Stomach smooth muscle (tissue), 2 donors: Measurements from ENCODE around the gene ZNF579.
"Not testable (repeated sequence)": the region's sequence is repeated elsewhere in the genome, so short reads cannot be mapped to it uniquely, and the experiment has no call there.

ENCODE experiments used
- H3K27ac ChIP-seq: one replicate; pipeline ENCODE4 v1.7.0; 2013; ENCODE audit warnings: mild to moderate bottlenecking, low read length, inconsistent platforms
- H3K27me3 ChIP-seq, 2 donors: one replicate each; pipeline ENCODE4 v1.7.0; 2013; ENCODE audit warnings: low read length in 2 of 2; ENCODE audit not compliant: insufficient read depth in 2 of 2, control insufficient read depth in 1 of 2
- H3K36me3 ChIP-seq, 2 donors: one replicate each; pipeline ENCODE4 v1.7.0; 2013; ENCODE audit warnings: low read length in 2 of 2; ENCODE audit not compliant: control insufficient read depth in 2 of 2, insufficient read depth in 2 of 2
- H3K4me1 ChIP-seq: one replicate; pipeline ENCODE4 v1.7.0; 2013; ENCODE audit warnings: low read length; ENCODE audit not compliant: control insufficient read depth, insufficient read depth
- H3K4me3 ChIP-seq, 2 donors: one replicate each; pipeline ENCODE4 v1.7.0; 2013; ENCODE audit warnings: low read length in 2 of 2
- H3K9ac ChIP-seq, 2 donors: one replicate each; pipeline ENCODE4 v1.7.0; 2013; ENCODE audit warnings: low read length in 2 of 2, mild to moderate bottlenecking in 1 of 2
- H3K9me3 ChIP-seq, 2 donors: one replicate each; pipeline ENCODE4 v1.7.0; 2013; ENCODE audit warnings: low read length in 2 of 2; ENCODE audit not compliant: control insufficient read depth in 2 of 2
- donor health status: healthy.
- donor health status: Pancreatic carcinoma.

ZNF579 gene

GRCh38 chr19:55539090-55539984 is 41.3 kb downstream of the ZNF579 start:
- Histone ChIP-seq H3K36me3 (no peaks in the 10 kb centered on the region), H3K4me1 (no peaks in the 10 kb centered on the region), H3K27me3 (peaks cover 4 to 13% of the 10 kb centered on the region in 2 donors), H3K9ac (no peak overlapping the region), H3K27ac (no peak overlapping the region), H3K4me3 (no peak overlapping the region), H3K9me3 (no peaks in the 10 kb centered on the region)

- Histone ChIP-seq H3K27me3 (peaks cover 4 to 7% of the 10 kb centered on the region in 2 donors), H3K4me1 (no peaks in the 10 kb centered on the region), H3K9me3 (no peaks in the 10 kb centered on the region), H3K9ac (no peak overlapping the region), H3K36me3 (no peaks in the 10 kb centered on the region), H3K4me3 (no peak overlapping the region), H3K27ac (no peak overlapping the region)
Observed at GRCh38 chr19:55538132-55538531, 42.5 kb downstream of the ZNF579 start.

- Histone ChIP-seq H3K27ac (no peak overlapping the region), H3K4me3 (no peak overlapping the region), H3K27me3 (peaks cover 4 to 7% of the 10 kb centered on the region in 2 donors), H3K4me1 (no peaks in the 10 kb centered on the region), H3K9ac (no peak overlapping the region), H3K36me3 (no peaks in the 10 kb centered on the region), H3K9me3 (no peaks in the 10 kb centered on the region)
Observed at GRCh38 chr19:55537741-55538111, 42.9 kb downstream of the ZNF579 start.

- Histone ChIP-seq H3K27me3 (peaks cover 4 to 7% of the 10 kb centered on the region in 2 donors), H3K4me1 (no peaks in the 10 kb centered on the region), H3K27ac (no peak within 1 kb of the TSS), H3K9me3 (no peaks in the 10 kb centered on the region), H3K9ac (no peak within 1 kb of the TSS), H3K4me3 (no peak within 1 kb of the TSS), H3K36me3 (no peaks in the 10 kb centered on the region)
Observed at GRCh38 chr19:55536951-55537740, 43.5 kb downstream of the ZNF579 start, which contains the start of gene SBK2. TSS of gene SBK2 (minus strand) at chr19:55537133. CDS start at chr19:55536294, 839 bp downstream.

- H3K27ac ChIP-seq = no peak overlapping the region
- H3K4me3 ChIP-seq = no peak overlapping the region
- no peaks in the 10 kb centered on the region for H3K4me1 ChIP-seq
- no peaks in the 10 kb centered on the region for H3K9me3 ChIP-seq
- no peaks in the 10 kb centered on the region for H3K36me3 ChIP-seq
- H3K27me3 ChIP-seq = peaks cover 4 to 7% of the 10 kb centered on the region in 2 donors
- H3K9ac ChIP-seq = no peak overlapping the region
Observed at GRCh38 chr19:55536366-55536765, 44.3 kb downstream of the ZNF579 start.

GRCh38 chr19:55535965-55536350 is 44.7 kb downstream of the ZNF579 start:
- H3K27ac ChIP-seq = no peak overlapping the region
- no peak overlapping the region for H3K4me3 ChIP-seq
- H3K9ac ChIP-seq = no peak overlapping the region
- H3K9me3 ChIP-seq = no peaks in the 10 kb centered on the region
- no peaks in the 10 kb centered on the region for H3K36me3 ChIP-seq
- no peaks in the 10 kb centered on the region for H3K4me1 ChIP-seq
- H3K27me3 ChIP-seq = peaks cover 4 to 8% of the 10 kb centered on the region in 2 donors

GRCh38 chr19:55535173-55535964 is 45.3 kb downstream of the ZNF579 start:
- Histone ChIP-seq H3K4me1 (no peaks in the 10 kb centered on the region), H3K36me3 (no peaks in the 10 kb centered on the region), H3K9ac (no peak overlapping the region), H3K27me3 (peaks cover 4 to 7% of the 10 kb centered on the region in 2 donors), H3K4me3 (no peak overlapping the region), H3K9me3 (no peaks in the 10 kb centered on the region), H3K27ac (no peak overlapping the region)

GRCh38 chr19:55534280-55534679 is 46.4 kb downstream of the ZNF579 start:
- H3K9me3 ChIP-seq, H3K36me3 ChIP-seq, H3K4me1 ChIP-seq, H3K27me3 ChIP-seq, H3K4me3 ChIP-seq, H3K9ac ChIP-seq, H3K27ac ChIP-seq: not testable (repeated sequence)

GRCh38 chr19:55530996-55531395 is 49.7 kb downstream of the ZNF579 start:
- peaks cover 8% of the 10 kb centered on the region for H3K4me1 ChIP-seq
- no peaks in the 10 kb centered on the region for H3K9me3 ChIP-seq
- H3K27ac ChIP-seq = no peak overlapping the region
- H3K9ac ChIP-seq = no peak overlapping the region
- H3K27me3 ChIP-seq = peaks cover 4 to 22% of the 10 kb centered on the region in 2 donors
- no peak overlapping the region for H3K4me3 ChIP-seq
- H3K36me3 ChIP-seq = no peaks in the 10 kb centered on the region

GRCh38 chr19:55529636-55530234 is 50.9 kb downstream of the ZNF579 start:
- no peaks in the 10 kb centered on the region for H3K36me3 ChIP-seq
- H3K27ac ChIP-seq = no peak overlapping the region
- no peak overlapping the region for H3K4me3 ChIP-seq
- no peak overlapping the region for H3K9ac ChIP-seq
- H3K9me3 ChIP-seq = no peaks in the 10 kb centered on the region
- peaks cover 8% of the 10 kb centered on the region for H3K4me1 ChIP-seq
- peaks cover 4 to 22% of the 10 kb centered on the region in 2 donors for H3K27me3 ChIP-seq
